ENCODE measurements around the gene KLHL25.

- no peak for TF ChIP-seq CTCF (IDR thresholded peaks at IDR 0.05; ENCODE audit: low read depth, low read length, poor library complexity, severe bottlenecking)
- no peak for TF ChIP-seq EZH2phosphoT487 (IDR thresholded peaks at IDR 0.05; ENCODE audit: borderline replicate concordance, low read length)
Measured at GRCh38 chr15:85750319-85751290, 44.1 kb downstream of the KLHL25 start.

Measured in DOHH2 (cell line).